DMS114 treated with DMSO at 0.1 percent for 48 hours (cell line): ENCODE measurements around the gene CDK15.

Experiments
- DNase-seq: peaks from one replicate; lab custom pipeline; 2025; ENCODE audit not compliant: unreplicated experiment; lab: John Stamatoyannopoulos, UW

Gene CDK15

DNA sequence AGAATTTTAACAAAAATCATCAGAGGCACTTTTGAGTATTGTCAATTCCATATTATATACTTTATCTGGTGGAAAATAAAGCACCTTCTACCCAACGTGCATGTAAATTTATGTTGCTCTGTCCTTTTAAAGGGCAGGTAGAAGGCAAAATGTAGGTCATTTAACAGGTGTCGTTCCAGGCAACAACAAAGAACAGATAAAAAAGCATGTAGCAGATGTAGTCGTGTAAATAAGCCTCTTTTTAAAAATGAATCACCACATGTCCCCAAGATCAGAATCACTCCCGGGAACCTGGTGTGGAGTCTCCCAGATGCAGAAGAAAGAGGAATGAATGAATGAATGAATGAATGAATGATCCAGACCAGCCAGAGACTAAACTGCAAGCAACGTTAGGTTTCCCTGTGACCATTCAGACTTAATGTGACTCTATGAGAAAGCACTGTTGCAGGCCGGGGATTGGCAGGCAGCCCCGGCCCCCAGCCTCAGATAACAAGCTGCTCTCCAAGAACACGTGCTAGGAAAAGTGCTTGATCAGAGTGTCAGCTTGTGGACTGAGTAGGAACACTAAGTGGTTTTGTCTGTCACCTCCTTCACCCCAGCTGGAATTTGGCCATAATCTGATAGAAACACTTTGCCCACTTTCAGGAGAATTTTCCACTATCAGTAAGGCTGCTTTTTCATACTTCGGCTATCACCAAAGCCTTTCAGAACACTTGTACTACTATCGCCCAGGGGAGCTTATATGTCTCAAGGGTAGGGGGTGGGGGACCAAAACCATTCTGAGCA is 100.6 kb downstream of the CDK15 start:
- no peak for DNase-seq

DNA sequence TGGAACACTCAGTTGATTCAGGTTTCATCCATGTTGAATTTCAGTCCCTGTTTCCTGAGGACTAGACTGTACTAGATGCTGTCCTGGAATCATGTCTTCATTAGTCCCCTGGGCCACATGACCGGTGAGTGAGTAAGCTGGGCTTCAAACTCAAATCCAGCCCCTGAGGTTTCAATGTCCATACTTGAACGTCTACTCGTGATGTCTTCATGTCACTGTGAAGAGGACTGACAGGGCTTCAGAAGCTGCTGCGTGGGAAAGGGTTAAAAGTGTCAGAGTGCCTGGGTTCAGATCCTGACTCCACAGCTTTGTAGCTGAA is 101.2 kb downstream of the CDK15 start:
- DNase-seq: no peak

DNA sequence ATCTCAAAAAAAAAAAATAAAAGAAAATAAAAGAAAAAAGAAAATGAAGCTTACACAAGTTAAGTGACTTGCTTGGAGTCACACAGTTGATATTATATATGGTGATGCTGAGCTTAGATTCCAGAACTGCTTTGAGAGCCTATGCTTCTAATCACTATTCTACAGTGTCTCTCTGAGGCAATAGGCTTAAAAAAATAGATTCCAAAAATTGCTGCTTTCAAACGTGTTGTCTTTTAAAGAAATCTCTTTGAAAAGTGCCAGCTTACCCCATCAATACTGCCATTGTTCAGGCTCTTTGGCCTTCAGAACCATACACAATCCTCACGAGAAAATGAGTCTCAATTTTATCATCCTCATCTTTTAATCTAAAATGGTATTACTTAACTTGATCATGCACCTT is 102.6 kb downstream of the CDK15 start:
- no peak for DNase-seq

DNA sequence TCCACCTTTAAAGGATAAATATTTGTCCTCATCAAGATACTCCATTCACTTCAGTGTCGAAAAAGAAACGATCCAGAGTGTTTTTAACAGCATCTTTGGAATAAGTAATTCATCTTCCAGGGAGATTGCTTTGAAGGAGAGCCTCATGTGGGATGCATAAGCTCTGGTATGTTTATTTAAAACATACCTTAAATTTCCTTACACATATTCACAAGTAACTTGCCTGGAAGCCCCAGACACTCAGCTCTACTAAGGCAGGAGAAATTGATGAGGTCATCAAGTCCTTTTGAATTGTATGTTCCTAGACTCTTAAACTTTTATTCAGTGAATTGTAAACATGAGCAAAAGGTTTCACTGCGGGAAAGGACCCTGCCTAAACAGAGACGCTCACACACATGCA is 103.0 kb downstream of the CDK15 start:
- DNase-seq: no peak

DNA sequence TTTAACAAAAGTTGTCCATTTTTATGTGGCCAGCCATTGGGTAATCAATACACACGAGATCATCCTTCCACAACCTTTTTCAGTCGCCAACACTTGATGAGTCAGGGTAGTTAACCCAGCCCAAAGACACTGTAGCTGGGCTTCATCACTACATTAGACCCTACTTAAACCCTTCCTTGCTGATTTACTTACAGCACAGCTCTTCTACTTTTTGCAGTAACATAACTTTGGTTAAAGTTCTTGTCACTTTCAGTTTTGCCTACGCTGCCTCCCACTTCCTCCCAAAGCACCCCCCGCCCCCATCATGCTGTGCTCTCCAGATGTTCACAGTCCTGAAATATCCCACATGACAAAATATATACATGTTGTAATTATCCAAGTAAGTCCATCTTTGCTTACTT is 103.6 kb downstream of the CDK15 start:
- no peak for DNase-seq

DNA sequence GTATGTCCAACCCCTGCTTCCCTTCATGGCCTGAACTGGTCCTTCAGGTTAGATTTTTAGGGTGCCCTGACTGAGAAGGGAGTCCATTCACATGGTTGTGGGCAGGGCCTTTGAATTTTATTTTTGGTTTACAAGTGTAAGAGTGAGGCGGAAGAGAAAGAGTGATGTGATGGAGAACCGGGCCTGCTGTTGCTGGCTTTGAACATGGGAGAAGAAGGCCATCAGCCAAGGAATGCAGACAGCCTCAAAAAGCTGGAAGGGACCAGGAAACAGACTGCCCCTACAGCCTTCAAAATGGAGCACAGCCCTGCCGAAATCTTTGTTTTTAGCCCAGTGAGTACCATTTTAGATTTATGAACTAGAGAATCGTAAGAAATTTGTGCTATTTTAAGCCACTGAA is 105.0 kb downstream of the CDK15 start:
- no peak for DNase-seq

DNA sequence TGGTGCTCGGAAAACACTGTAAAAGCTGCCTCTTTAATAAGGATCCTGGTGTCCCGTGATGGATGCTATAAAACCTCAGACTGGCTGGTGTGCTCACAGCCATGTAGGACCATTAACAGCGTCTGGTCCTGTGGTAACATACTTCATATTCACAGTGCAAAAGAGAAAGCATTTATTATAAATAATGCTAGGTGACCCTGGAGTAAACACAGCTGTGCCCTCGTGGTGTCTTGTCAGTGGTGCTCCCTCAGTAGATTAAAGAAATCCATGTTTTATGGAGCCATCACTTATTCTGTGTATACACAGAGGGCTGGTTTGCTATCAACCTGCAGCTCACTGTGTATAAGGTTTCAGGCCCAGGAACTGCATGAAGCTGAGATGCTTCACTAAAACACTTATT is 106.9 kb downstream of the CDK15 start:
- no peak for DNase-seq

DNA sequence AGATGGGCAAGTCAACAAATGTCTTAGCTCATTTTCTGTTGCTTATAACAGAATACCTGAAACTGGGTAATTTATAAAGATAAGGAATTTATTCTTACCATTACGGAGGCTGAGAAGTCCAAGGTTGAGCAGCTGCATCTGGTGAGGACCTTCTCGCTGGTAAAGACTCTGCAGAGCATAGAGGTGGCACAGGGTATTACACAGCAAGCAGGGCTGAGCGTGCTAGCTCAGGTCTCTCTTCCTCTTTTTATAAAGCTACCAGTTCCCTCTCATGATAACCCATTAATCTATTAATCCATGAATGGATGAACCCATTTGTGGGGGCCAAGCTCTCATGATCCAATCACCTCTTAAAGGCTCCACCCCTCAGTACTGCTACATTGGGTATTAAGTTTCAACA is 109.1 kb downstream of the CDK15 start:
- no peak for DNase-seq

DNA sequence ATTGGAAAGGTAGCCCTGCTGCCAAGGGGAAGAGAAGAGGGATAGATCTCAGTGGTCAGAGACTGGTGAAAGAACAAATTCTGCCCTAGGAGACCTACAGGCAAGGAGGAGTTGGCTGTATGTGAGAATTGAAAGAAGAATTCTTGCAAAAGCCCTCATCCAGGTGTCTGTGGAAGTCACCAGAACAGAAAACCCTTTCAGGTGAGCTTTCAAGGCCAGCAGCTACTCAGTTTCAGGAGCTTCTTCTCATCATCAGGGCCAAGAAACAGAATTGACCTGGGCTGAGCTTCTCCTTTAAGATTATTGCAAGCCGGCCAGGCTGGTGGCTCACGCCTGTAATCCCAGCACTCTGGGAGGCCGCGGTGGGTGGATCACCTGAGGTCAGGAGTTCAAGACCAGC is 110.2 kb downstream of the CDK15 start:
- no peak for DNase-seq

DNA sequence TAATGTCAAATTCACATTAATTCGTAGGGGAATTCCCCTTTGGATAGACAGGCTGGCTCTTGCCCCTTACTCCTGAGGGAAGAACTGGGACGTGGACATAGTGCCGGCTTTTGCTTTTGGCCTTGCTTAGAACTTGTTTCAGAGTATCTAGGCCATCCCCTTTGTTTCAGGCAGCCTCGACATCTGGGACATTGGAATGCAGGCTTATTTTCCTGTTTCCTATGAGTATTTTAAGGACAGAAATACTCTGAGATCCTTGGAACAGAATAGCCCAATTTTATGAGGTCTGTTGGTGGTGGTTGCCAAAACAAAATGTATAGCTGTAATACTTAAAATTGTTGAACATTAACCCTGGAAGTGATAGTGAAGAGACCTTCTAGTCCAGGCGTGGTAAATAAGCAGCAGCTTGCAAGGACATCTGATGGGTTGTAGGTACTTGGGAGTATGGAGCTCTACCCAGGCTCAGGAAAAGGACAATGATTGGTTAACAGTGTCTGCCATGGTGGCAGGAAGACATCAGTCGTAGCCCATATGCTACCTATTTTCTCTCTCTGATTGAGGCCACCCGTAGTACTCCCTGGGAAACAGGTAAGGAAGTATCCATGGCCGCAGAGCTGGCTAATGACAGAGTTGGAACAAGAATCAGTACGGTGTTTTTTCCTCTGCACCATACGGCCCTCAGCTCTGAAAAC is 112.4 kb downstream of the CDK15 start:
- no peak for DNase-seq

DNA sequence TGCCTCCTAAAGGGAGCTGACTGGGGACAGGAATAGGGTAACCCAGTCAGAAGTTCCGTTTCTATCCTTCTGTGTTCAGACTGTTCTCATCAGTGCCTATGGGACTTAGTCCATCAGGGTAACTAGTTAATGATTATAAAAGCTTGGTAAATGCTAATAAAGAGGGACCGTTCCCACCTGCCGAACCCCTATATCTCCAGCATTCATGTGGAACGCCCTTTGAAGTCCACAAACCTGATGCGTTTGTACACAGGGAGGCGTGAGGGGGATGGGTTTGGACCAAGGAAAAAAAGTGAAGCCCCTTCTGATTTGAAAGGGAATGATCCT is 112.9 kb downstream of the CDK15 start:
- DNase-seq: no peak

DNA sequence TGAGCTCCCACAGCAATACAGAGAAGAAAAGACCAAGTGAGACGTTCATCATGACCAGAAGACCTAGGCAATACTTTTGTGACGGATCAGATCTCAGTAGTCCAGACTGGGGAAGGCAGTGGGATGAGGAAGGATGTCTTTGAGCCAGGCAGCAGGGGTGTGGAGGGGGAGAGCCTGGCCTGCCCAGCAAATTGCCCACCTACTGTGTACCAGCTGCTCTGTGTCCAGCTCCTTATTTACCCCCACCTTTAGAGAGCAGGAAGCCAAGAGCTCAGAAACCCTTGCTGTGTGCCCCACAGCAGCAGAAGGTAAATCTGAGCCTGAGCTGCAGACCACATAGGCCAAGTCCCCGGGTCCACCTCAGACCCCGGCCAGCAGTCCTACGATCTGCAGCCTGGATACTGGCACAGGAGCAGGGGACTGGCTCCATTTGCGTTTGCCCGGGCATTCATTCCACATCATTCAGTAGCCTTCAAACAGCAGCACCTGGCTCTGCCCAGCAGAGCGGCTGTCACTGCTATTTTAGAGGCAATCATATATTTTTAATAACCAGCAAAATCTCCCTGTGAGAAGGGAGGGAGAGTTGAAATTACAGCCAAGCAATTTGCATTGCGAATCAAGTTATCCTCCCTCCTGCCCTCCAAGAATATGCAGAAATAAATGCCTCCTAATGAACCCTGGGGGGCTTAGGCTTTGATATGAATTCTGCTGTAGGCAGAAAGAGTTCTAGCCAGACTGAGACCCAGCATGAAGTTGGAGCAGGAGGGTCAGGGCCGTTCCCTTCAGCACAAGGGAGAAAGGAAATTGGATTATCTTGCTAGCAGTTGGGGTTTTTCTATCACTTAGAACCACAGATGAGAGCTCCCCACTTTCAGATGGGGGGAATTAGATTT is 117.3 kb downstream of the CDK15 start:
- no peak for DNase-seq

DNA sequence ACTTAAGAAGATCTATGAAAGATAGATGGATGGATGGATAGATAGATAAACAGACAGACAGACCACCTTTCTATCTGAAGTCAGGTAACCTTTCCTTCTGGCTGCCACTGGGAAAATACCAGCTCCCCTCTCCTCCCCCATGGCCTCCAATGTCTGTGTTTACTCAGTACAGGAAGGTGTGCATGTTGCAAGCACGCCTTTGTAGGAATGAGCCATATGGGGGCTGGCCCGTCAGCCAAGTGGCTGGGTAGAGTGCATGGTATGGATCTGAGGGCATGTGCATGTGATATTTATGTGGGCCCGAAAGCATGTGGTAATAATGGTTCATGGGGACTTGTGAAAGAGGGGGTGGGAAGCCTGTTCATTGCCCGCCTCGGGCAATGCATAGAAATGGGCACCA is 118.1 kb downstream of the CDK15 start:
- no peak for DNase-seq

DNA sequence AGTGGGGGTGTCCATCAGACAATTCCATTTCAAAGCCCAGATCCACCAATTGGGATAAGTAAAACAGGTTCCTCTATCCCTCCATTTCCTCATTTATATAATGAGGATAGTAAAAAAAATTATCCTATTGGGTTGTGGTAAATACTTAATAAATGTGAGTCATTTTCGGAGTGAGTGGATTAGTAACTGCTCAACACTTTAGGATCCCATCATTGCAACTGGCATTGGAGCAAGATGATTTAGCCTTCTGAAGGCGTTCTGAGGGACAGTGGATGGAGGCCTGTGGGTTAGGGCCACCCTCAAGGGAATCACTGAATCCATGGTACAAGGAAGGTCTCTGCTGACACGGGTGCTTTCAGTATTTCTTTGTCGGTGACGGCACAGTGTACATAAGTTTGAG is 118.7 kb downstream of the CDK15 start:
- DNase-seq: no peak

DNA sequence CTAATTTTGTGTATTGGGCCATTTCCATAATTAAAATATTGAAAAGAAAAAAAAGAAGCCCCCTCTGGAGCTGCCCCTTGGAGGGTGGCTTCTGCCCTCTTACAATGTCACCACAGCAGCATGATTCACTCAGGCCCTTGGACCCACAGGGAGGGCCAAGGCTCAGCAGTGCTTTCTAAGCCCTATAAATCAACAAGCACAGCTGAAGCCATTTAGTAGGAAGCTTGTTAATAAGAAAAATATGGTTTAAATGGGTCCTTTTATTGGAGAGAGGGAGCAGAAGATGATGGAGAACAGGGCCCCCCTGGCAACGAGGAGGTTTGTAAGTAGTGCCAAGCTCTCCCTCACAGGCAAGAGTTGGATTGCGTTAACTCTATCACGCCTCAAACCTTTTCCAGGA is 119.7 kb downstream of the CDK15 start:
- no peak for DNase-seq

DNA sequence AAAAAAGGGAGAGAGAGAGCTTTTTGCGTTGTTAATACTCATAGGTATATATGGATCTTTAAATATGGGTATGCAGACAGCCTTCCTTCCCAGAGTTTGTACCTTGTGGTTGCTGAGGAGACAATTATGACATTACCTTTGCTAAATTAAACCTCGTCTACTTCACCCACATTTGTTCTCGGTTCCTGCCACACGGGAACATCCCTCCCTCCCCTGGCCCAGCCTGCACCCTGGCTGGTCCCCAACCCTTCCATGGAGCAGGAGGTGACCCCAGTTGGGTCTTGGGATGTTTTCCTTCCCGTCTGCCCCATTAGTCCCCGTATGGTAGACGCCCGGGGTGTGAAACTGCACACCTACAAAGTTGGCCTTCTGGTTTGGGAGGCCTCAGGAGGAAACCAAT is 122.0 kb downstream of the CDK15 start:
- no peak for DNase-seq

DNA sequence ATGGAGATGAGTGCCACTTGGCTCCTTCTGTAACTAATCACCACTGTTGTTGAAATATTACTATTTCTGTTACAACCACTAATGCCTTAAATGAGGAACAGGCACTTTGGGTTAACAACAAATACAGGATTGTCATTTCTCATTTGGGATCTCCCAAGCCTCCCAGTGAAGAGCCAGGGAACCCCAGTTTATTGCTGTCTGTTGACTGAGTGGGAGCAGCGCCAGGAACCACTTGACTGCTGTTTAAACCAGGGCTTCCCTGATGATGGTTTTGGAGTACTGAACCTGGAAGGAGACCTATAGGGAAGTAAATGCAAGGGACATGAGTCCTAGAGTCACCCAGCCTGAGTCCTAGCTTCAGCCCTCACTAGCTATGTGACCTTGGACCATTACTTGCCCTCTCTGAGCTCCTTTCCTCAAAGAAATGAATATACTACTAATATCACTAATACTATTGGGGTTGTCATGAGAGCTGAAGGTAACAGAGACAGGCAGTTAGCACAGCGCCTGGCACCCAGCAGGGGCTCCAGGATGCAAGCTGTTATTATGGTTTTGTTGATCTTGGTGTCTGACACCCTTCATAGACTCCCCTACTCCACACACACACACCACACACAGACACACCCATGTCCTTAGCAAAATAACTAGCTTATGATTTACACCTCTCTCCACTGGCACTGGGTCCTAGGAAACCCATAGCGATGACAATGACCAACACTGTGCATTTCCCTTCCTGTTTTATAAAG is 123.1 kb downstream of the CDK15 start:
- no peak for DNase-seq

DNA sequence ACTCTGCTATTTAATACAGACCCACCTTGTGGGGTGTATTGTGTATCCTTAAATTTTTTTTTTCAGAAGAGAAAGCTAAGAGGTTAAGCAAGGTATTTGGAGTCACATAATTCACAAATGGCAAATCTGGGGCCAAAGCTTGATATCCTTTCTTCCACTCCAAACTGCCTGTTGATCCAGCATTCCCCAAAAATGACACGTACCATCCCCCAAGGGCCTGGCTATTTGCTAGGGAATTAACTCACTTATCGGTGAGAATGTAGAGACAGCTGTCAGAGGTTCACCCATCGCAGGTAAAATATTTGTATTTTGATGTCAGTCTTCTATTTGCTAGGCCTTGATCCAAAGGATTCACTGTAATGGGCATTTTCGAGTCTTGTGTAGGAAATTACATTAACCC is 123.7 kb downstream of the CDK15 start:
- no peak for DNase-seq

DNA sequence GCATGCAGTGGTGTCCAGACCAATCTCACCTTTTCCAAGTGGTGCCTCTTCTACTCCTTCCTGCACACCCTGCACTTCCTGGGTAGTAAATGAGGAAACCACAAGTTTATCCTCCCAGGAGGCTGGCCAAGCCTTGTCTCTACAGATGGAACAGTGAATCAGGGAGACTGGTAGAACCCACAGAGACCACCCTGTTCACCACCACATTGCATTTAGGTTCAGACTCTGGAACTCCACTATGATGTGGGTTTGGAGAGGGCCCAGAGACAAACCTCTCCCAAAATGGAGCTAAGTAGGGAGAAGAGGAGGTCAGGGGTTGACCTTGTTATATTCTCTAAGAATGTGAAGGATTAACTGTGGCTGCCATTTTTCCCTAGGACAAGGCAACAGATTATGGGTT is 124.5 kb downstream of the CDK15 start:
- DNase-seq: no peak

DNA sequence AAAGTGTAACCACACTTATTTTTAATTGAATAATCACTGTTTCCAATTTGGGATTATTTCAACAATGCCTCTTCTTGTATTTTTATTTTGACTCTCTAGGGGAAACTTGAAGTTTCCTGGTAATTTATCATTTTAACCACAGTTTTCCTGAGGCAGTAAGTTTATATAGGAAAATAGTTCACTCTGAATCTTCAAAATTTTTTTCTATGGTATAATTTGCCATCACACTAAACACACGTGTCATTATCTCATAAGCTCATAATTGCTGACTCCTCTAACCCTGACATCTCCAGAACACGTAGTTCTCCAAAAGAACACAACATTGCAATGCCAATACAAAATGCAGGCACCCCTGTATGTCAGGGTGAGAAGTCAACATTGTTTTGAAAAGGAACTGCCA is 125.1 kb downstream of the CDK15 start:
- DNase-seq: no peak

DNA sequence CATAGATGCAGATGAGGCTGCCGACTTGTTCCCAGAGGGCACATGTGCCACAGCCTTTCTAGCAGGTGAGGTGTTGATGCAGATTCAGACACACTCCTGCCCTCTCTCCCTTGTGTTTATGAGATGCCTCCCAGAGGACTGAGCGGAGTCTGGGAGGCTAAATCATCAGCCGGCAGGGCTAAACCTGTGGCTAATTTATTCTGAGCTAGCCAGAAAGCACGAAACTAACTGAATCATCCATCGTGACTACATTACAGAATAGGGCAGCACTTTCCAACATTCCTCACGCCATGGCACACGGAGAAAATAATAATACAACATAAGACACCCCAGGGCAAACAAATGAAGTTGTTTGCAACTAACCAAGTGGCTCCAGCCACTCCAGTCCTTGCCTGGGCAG is 125.6 kb downstream of the CDK15 start:
- no peak for DNase-seq

DNA sequence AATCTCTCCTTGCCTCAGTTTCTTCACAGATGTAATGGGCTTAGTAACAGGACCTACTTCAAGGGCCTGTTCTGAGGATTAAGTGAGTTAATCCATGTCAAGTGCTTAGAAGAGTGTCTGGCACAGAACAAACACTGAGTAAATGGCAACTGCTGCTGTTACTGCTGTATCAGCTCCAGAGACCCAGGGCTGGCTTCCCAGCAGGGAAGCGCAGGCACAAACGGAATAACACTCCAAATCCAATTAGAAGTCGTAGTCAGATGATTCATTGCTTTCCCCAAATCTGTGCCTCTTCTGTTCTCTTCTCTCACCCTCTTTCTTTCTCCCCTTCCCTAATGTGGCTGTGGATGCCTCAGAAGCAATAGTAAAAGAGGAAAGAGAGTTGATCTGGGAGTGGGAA is 126.2 kb downstream of the CDK15 start:
- DNase-seq: no peak
